Thymus (tissue), 11 donors: ENCODE data around the gene SERAC1. TPM values are rescaled to one million over a fixed set of nuclear protein-coding genes. Genes with fewer than 3 reads are reported as not detected.

Experiments used
- DNase-seq, 9 donors: peaks; one replicate each; pipeline ENCODE4 v3.0.0-alpha.2; 2013; ENCODE audit warnings: low spot score in 9 of 9, low read depth in 6 of 9, missing footprints in 1 of 9
- H3K27ac ChIP-seq, 2 donors: one replicate each; pipeline ENCODE4 v1.5.1; 2013; ENCODE audit warnings: control low read depth in 1 of 2, low read depth in 1 of 2, low read length in 1 of 2, mild to moderate bottlenecking in 1 of 2, moderate library complexity in 1 of 2
- H3K27me3 ChIP-seq, 2 donors: one replicate each; pipeline ENCODE4 v1.5.1; 2013; ENCODE audit warnings: low read length in 1 of 2; ENCODE audit not compliant: control insufficient read depth in 2 of 2, insufficient read depth in 1 of 2
- H3K36me3 ChIP-seq, 2 donors: one replicate each; pipeline ENCODE4 v1.5.1; 2013; ENCODE audit warnings: low read length in 1 of 2, mild to moderate bottlenecking in 1 of 2, moderate library complexity in 1 of 2; ENCODE audit not compliant: control insufficient read depth in 2 of 2, insufficient read depth in 2 of 2
- H3K4me1 ChIP-seq, 2 donors: one replicate each; pipeline ENCODE4 v1.5.1; 2013; ENCODE audit warnings: low read length in 2 of 2; ENCODE audit not compliant: control insufficient read depth in 2 of 2, insufficient read depth in 2 of 2
- H3K4me3 ChIP-seq, 2 donors: one replicate each; pipeline ENCODE4 v1.5.1; 2013; ENCODE audit warnings: low read length in 2 of 2, control low read depth in 1 of 2, mild to moderate bottlenecking in 1 of 2
- H3K9me3 ChIP-seq, 2 donors: one replicate each; pipeline ENCODE4 v1.5.1; 2013; ENCODE audit warnings: low read length in 1 of 2, mild to moderate bottlenecking in 1 of 2; ENCODE audit not compliant: control insufficient read depth in 2 of 2, insufficient read depth in 1 of 2
- WGBS: extraction: QIAGEN DNeasy Blood & Tissue Kit; methylation state at CpG from one replicate; pipeline ENCODE4 v1.1.7; 2013; 5-methylcytosine and 5-hydroxymethylcytosine counted together
- polyA plus RNA-seq: library from polyadenylated mRNA; stranded (reverse); fragments of 200-250 nt; gene quantifications from one replicate; pipeline ENCODE4 v1.2.3, GENCODE V29; 2013
- total RNA-seq: library from RNA; stranded (reverse); fragments of 120-200 nt; gene quantifications from one replicate; pipeline ENCODE4 v1.2.4, GENCODE V29; 2013
- donor health status: healthy.

Gene SERAC1
- total and polyA plus RNA-seq, 2 donors = 2.7 to 5.6 TPM

DNA sequence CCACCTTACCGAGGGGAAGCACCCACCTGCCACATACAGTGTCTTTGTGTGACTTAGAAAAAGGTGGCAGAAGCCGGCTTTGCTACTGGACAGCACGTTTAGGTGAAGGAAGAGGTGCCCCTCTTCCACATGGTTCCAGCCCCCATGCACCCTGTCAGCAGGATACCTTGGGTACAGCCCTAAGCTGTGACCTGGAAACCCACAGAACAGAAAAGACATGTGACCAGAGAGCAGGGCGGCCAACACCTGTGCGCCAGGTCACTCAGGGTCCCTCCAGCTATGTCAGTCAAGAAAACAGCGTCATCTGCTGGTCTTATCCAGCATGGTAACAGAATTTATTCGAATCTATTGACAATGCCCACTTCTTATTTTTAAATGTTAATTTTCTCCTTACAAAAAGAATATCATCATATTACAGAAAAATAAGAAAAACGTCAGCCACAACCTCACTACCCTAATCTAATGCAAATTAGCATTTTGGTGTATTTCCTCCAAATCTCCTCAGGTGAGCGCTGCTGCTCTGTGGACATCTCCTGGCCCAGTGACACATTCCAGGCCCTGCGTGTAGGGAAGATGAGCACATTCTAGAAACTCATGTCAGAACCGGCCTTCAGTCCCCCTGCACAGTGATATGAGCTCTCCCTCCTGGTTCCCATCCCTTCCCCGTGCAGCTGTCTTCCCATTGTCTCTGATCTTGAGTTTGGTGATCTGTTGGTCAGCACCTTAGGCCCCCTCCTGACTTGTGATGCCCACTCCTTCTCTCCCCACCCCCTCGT, 37.3 kb upstream of the SERAC1 start:
- Histone ChIP-seq H3K27ac (no peak overlapping the region), H3K9me3 (peaks cover 0 to 4% of the 10 kb centered on the region in 2 donors)

DNA sequence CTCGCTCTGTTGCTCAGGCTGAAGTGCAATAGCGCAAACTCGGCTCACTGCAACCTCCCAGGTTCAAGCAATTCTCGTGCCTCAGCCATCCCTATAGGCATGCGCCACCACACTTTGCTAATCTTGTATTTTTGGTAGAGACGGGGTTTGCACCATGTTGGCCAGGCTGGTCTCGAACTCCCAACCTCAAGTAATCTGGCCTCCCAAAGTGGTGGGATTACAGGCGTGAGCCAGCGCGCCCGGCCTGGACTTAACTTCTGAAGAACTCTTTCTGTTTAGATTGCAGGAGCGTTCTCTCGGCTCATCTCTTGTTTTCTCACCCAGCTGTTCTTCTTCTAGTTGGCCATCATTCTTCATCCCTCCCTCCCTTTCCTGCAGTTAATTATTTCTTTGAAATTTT, 30.4 kb upstream of the SERAC1 start:
- Histone ChIP-seq H3K27ac (no peak overlapping the region), H3K4me1 (peaks cover 0 to 3% of the 10 kb centered on the region in 2 donors), H3K9me3 (no peaks in the 10 kb centered on the region), H3K4me3 (no peak overlapping the region), H3K36me3 (no peaks in the 10 kb centered on the region), H3K27me3 (no peaks in the 10 kb centered on the region)
- no peak for DNase-seq
- 97% methylated on average over 13 of the region's 13 CpGs for WGBS

More for the DNA sequence above, 37.3 kb upstream of the SERAC1 start:
- H3K4me1 ChIP-seq = peaks cover 0 to 3% of the 10 kb centered on the region in 2 donors
- 91% methylated on average over 13 of the region's 13 CpGs for WGBS
- no peaks in the 10 kb centered on the region for H3K36me3 ChIP-seq
- H3K27me3 ChIP-seq = no peaks in the 10 kb centered on the region
- no peak for DNase-seq
- no peak overlapping the region for H3K4me3 ChIP-seq

DNA sequence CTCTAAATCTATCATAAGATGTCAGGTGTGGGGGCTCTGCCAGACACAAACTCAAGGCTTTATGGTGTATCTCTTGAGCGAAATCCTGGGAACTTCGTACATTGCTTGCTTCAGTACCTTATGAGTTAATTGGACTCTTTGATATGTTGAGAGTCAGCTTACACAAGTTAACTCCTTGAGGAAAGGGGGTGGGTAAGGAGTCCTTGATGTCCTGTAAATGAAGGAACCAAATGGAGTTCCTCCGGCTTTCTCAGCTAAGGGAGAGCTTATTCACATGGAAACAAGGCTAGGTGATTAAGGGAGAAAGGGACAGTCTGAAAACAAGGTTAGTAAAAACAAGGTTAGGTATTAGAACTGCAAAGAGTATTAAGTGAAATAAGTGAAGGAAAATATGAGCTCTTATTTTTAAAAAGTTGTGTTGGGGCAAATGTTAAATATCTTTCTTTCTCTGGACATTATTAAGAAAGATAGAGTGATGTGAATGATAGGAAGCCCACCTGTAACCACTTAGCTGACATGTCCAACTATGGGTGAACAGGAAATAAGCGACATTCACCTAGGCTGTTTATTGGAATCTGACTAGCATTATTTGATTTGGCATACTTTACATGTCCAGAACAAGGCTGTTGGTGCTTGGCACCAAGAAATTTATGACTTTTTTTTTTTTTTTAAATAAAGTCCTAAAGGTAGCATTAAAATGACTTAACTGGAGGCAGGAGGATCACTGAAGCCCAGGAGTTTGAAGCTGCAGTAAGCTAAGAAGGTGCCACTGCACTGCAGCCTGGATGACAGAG, 26.6 kb upstream of the SERAC1 start:
- H3K27ac ChIP-seq = no peak overlapping the region
- no peaks in the 10 kb centered on the region for H3K27me3 ChIP-seq
- no peaks in the 10 kb centered on the region for H3K4me1 ChIP-seq
- H3K4me3 ChIP-seq = no peak overlapping the region
- WGBS = over 99% methylated on average over 4 of the region's 4 CpGs
- no peak for DNase-seq
- no peaks in the 10 kb centered on the region for H3K9me3 ChIP-seq
- H3K36me3 ChIP-seq = peaks cover 3 to 15% of the 10 kb centered on the region in 2 donors

DNA sequence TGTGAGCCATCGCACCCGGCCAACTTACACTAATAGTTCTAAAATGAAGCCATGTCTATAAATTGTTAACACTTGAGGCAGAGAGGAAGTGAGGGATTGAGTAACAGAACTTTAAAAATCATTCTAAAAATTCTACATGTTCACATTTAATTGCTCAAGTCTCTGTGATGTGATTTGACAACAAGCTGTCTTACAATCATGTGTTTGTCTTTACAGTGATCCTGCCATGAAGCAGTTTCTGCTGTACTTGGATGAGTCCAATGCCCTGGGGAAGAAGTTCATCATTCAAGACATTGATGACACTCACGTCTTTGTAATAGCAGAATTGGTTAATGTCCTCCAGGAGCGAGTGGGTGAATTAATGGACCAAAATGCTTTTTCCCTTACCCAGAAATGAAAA, 23.7 kb upstream of the SERAC1 start:
- no peak for DNase-seq
- H3K27me3 ChIP-seq = no peaks in the 10 kb centered on the region
- no peaks in the 10 kb centered on the region for H3K4me1 ChIP-seq
- no peak overlapping the region for H3K27ac ChIP-seq
- 99% methylated on average over 4 of the region's 4 CpGs for WGBS
- H3K36me3 ChIP-seq = peaks cover 6 to 19% of the 10 kb centered on the region in 2 donors
- H3K9me3 ChIP-seq = no peaks in the 10 kb centered on the region
- no peak overlapping the region for H3K4me3 ChIP-seq

DNA sequence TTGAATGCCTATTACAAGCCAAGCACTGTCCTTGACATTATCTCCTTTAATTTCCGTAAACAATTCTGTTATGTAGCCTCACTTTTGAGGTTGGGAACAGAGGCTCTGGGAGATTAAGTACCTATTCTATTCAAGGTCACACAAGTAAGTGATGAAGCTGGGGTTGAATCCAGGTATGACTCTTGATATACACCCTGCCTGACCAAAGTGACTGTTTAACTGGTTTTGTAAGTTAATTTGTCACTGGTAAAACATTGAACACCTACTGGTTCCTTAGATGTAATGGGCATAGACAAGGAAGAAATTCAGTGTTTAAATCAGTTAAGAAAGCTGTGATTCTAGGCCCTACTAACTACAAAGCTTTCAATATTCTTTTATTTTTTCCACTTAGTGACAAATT, 23.0 kb upstream of the SERAC1 start:
- H3K9me3 ChIP-seq = no peaks in the 10 kb centered on the region
- H3K36me3 ChIP-seq = peaks cover 6 to 22% of the 10 kb centered on the region in 2 donors
- no peaks in the 10 kb centered on the region for H3K4me1 ChIP-seq
- no peaks in the 10 kb centered on the region for H3K27me3 ChIP-seq
- H3K27ac ChIP-seq = no peak overlapping the region
- 98% methylated on average over 1 of the region's 1 CpG for WGBS
- no peak overlapping the region for H3K4me3 ChIP-seq
- DNase-seq = no peak

DNA sequence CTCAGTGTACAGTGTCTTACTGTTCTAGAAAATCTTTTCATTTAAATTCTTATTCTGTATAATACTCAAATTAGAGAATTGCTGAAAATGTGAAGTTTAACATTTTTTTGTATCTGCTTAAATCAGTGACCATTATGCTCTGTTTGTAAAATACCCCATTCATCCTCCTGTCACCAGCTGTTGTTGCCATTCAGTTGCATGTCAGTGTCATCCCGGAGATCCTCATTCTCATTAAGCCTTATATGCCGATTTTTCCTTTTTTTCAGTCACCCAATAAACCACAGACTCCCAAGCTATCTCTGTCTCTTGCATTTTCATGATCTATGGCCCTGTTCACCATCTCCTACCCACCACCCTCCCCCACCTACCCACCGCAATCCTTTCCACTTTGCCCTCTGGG, 20.5 kb upstream of the SERAC1 start:
- H3K27me3 ChIP-seq = no peaks in the 10 kb centered on the region
- H3K4me3 ChIP-seq = no peak overlapping the region
- no peak for DNase-seq
- no peaks in the 10 kb centered on the region for H3K4me1 ChIP-seq
- H3K36me3 ChIP-seq = peaks cover 6 to 22% of the 10 kb centered on the region in 2 donors
- no peaks in the 10 kb centered on the region for H3K9me3 ChIP-seq
- WGBS = 99% methylated on average over 3 of the region's 3 CpGs
- H3K27ac ChIP-seq = no peak overlapping the region

DNA sequence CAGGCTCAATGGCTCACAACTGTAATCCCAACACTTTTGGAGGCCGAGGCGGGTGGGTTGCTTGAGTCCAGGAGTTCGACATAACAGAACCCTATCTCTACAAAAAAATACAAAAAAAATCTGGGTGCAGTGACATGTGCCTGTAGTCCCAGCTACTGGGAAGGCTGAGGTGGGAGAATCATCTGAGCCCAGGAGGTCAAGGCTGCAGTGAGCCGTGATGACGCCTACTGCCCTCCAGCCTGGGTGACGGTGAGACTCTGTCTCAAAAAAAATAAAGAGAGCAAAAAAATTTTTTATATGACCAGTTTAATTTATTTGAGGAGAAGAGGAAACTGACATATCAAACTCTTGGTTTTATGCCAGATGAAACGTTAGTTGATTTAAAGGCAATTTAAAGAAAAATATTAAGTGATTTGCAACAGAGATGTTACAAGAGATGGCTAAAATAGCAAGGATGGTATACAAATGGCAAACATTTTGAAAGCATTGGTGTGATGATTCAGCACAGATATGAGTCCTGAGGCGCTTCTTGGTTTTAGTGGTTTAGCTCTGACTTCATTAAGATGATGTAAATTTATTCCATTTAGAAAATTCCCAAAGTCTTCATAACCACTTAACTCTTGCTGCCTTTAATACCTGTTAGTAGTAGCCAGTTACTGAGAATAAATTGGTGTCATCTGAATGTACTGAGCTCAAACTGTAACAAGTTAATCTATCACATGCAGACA, 17.8 kb upstream of the SERAC1 start:
- Histone ChIP-seq H3K27ac (no peak overlapping the region), H3K27me3 (no peaks in the 10 kb centered on the region), H3K36me3 (peaks cover 3 to 7% of the 10 kb centered on the region in 2 donors), H3K4me3 (no peak overlapping the region), H3K4me1 (no peaks in the 10 kb centered on the region), H3K9me3 (no peaks in the 10 kb centered on the region)
- no peak for DNase-seq
- 96% methylated on average over 8 of the region's 8 CpGs for WGBS

DNA sequence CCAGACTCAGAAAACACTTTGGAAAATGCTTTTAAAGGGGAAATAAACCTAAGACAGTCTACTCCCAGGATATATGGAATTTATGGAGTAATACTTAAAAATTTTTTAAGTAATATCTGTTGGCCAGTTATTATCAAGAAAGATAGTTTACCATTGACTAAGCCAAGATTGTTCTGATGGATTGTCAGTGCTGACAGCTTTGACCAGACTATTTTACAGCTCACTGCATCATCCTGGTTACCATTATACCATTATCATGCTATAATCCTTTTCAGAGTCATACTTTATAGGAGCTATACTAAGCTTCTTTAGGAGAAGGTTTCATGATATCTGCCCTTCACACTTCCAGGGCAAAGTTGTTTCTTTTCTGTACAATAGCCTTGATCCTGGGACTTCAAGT, 16.5 kb upstream of the SERAC1 start:
- Histone ChIP-seq H3K9me3 (no peaks in the 10 kb centered on the region), H3K36me3 (peaks cover 3 to 7% of the 10 kb centered on the region in 2 donors), H3K27ac (no peak overlapping the region), H3K4me1 (no peaks in the 10 kb centered on the region), H3K4me3 (no peak overlapping the region), H3K27me3 (no peaks in the 10 kb centered on the region)
- DNase-seq = no peak
